D721Med (cell line): ENCODE results near the gene PPP1R9B.

Source experiments
- DNase-seq: peaks from one replicate; pipeline ENCODE4 v3.0.0; 2011; ENCODE audit warnings: low spot score; ENCODE audit not compliant: insufficient read length
- FAIRE-seq: peaks from 2 replicates; lab custom pipeline; 2011; peaks lifted over from hg19 to GRCh38; lab: Jason Lieb, UNC
- CTCF ChIP-seq: IDR thresholded peaks from 2 replicates; pipeline ENCODE4 v1.5.1; 2012; ENCODE audit warnings: mild to moderate bottlenecking, control low read depth; ENCODE audit not compliant: insufficient read depth; ENCODE audit errors: missing control alignments

PPP1R9B gene

GRCh38 chr17:50190293-50190602, 39.8 kb upstream of the PPP1R9B start:
- TF ChIP-seq CTCF: no peak
- DNase-seq (no peak), FAIRE-seq (no peak)

GRCh38 chr17:50189550-50190292, 39.2 kb upstream of the PPP1R9B start:
- FAIRE-seq (no peak), DNase-seq (no peak)
- no peak for TF ChIP-seq CTCF

GRCh38 chr17:50188921-50189549, 38.6 kb upstream of the PPP1R9B start:
- FAIRE-seq (no peak), DNase-seq (no peak)
- TF ChIP-seq CTCF: no peak

GRCh38 chr17:50188531-50188920, 38.0 kb upstream of the PPP1R9B start:
- TF ChIP-seq CTCF: no peak
- DNase-seq (no peak), FAIRE-seq (no peak)

GRCh38 chr17:50187751-50188530, 37.5 kb upstream of the PPP1R9B start:
- DNase-seq: no peak

GRCh38 chr17:50187394-50187725, 36.9 kb upstream of the PPP1R9B start:
- no peak for DNase-seq
- TF ChIP-seq CTCF: no peak
- FAIRE-seq: no peak

More at GRCh38 chr17:50187751-50188530, 37.5 kb upstream of the PPP1R9B start:
- FAIRE-seq: no peak
- no peak for TF ChIP-seq CTCF
